GM19239 (cell line): ENCODE data around the gene PLAAT5.
"Not testable (repeated sequence)": the region's sequence is repeated elsewhere in the genome, so short reads cannot be mapped to it uniquely, and the experiment has no call there.

Experiments used
- DNase-seq: peaks from one replicate; pipeline ENCODE4 v3.0.0; 2011; ENCODE audit warnings: low spot score; ENCODE audit not compliant: insufficient read length
- FAIRE-seq: peaks from 2 replicates; lab custom pipeline; 2011; peaks lifted over from hg19 to GRCh38; lab: Jason Lieb, UNC

Gene PLAAT5

DNA sequence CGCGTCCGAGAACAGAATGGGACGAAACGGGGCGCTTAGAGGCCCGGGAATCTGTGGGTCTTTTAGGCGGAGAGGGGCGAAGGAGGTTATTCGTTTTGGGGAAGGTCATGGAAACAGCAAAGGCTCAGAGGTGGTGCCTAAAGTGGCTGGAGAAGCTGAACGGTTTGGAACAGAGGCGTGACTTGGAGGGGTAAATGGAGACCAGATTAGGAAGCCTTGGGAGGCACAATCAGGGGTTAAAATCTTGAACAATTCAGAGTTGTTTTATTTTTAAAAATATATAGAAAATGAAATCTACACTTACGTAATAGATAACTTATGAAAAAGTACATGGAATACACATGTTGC, 247 bp upstream of the PLAAT5 start:
- FAIRE-seq: no peak
- DNase-seq: no peak

DNA sequence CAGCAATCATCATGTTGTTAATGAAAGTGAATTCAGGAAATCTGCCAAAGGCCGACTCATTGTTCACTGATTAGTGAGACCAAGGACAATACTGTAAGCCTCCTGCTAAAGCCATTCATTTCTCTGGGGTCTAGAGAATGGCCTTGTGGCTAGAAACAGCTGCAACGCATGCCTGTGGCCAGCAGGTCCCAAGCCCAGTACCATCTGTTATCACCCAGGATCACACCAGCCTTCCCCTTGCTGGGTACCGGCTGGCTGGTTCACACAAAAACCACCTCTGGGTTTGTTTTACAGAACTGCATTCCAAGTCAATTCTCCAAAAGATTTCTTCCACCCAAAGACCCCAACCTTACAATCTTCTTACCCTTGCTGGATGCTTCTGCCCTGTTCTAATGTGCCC, 1.1 kb downstream of the PLAAT5 start:
- FAIRE-seq: no peak
- no peak for DNase-seq

DNA sequence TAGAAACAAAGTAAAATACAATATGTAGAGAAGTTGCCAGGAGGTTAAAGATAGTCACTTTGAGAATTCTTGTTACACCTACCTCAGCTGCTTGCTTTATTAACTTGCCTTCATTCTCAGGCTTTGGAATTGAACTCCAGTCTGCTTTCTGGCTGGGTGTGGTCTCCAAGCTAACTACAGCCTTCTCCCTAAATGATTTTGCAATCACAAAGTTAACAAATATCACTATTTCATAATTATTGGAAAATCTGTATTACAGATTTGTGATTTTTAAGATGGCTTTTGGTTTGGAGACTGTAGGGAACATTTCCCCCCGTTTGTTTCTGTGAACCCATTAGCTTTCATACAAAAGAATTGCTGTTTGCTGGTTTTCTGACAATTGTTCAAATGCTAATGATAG, 2.2 kb downstream of the PLAAT5 start:
- DNase-seq: no peak
- no peak for FAIRE-seq

DNA sequence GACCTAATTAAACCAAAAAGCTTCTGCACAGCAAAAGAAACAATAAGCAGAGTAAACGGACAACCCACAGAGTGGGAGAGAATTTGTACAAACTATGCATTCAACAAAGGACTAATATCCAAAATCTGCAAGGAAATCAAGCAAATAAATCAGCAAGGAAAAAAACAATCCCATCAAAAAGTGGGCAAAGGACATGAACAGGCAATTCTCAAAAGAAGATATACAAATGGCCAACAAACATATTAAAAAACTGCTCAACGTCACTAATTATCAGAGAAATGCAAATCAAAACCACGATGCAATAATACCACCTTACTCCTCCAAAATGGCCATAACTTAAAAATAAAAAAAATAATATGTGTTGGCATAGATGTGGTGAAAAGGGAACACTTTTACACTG, 5.2 kb downstream of the PLAAT5 start:
- FAIRE-seq (no peak), DNase-seq (no peak)

DNA sequence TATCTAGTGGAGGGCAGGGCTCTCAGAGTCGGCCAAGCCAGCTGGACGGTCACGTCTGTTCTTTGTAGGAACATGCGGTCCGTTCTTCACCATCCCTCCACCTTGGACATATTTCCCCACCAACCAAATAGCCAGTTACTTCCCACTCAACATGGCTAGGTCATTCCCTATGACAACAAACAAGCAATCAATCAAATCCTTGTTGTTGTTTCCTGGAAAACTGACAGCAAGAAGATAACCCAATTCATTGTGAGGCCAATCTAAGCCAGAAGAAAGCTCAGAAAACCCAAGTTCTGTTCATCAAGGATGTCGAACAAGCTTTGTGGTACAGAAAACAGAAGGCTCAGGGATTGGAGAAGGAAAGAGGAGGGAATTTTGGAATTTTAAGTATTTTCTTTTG, 10.9 kb downstream of the PLAAT5 start:
- FAIRE-seq (no peak), DNase-seq (no peak)

DNA sequence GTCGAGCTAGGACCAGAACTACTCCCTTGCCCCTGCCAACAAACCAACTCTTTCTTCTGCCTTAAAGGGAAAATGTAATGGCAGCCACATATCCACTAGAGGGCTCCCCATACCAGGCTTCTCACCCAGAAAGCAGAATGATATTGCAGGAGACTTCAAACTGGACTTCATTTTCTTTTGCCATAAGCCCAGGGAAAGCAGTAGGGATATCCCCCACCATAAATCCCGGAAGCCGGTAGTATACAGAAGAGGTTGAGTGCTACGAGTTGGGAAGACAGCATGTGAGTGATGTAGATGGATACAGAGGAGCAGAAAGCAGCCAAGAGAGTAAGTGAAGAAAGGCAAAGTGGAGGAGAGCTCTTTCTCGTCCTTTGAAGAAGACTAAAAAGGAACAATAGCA, 12.1 kb downstream of the PLAAT5 start:
- FAIRE-seq (peak; percentile 90), DNase-seq (peak; percentile 52)

DNA sequence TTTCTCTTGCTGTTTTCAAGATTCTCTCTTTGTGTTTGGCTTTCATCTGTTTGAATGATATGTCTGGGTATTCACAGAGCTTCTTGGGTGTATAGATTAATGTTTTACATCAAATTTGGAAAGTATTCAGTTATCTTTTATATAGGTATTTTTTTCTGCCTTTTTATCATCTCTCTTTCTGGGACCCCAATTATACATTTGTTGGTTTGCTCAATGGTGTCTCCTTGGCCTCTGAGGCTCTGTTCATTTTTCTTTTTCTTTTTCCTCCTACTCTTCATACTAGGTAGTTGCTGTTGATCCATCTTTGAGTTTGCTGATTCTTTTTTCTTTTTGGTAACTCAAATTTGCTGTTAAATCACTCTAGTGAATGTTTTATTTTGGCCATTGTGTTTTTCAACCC, 14.3 kb downstream of the PLAAT5 start:
- no peak for FAIRE-seq
- no peak for DNase-seq

DNA sequence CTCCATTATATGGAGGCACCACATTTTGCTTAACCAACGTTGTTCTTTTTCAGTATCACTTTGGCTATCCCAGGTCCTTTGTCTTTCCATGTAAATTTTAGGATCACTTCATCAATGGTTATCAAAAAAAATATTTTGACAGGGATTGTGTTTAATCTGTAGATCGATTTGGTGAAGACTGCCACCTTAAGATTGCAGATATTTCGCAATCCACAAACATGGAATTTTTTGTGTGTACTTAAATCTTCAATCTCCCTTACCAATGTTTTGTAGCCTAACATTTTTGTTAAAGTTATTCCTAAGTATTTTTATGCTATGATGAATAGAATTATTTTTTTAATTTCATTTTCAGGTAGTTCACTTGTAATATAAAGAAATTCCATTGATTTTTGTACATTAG, 18.6 kb downstream of the PLAAT5 start:
- DNase-seq (no peak), FAIRE-seq (no peak)

DNA sequence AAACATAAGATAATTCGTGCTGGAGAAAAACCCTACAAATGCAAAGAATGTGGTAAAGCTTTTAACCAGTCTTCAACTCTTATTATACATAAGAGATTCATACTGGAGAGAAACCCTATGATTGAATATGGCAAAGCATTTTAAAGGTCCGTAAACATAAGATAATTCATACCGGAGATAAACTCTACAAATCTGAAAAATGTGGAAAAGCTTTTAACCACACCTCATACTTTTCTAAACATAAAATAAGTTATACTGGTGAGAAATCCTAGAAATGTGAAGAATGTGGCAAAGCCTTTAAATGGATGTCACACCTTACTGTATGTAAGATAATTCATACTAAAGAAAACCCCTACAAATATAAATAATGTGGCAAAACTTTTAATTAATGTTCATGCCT, 20.7 kb downstream of the PLAAT5 start:
- no peak for FAIRE-seq
- no peak for DNase-seq

DNA sequence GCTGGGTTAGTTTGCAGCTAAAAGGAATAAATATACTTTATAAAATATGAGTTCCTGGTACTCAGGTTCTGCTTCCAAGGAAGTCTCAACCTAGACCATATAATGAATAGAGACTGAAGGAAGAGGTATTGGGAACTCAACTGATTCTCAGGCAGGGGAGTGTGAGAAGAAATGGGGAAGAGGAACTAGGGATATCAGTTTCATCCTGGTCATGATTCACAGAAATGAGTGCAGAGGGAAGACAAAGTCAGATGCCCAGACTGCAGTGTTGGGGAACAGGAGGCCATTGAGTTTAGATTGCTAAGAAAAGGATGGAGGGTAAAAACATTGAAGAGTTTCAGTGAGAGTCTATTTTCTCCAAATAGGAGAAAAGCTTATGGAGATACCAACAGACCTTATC, 28.8 kb downstream of the PLAAT5 start:
- FAIRE-seq (no peak), DNase-seq (no peak)

DNA sequence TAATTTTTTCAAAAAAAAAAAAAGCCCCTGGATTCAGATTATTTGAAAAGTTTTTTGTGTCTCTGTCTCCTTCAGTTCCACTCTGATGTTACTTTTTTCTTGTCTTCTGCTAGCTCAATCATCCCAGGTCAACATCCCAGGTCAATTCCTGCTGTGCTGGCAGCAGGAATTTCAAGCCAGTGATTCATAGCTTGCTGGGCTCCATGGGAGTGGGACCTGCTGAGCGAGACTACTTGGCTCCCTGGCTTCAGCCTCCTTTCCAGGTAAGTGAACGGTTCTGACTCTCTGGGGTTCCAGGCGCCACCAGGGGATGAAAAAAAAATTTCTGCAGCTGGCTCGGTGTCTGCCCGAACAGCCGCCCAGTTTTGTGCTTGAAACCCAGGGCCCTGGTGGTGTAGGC, 31.4 kb downstream of the PLAAT5 start:
- no peak for DNase-seq
- FAIRE-seq: no peak

DNA sequence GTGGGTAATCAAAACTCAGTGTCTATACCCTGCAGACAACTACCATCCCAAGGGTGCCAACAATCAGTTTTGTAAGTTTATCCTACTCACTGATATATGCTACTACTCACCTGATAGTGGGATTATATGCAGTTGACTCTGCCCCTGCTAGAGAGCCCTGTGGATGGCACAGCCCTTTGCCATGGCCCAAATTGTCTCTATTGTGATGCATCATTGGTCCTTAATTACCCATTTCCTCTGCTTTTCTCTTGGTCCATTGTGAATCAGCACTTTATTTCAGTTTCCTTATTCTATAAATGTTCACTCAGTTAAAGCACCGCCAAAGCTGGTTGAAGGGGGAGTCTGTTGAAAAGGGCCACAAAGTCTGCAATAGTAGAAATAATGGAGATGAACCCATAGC, 42.3 kb downstream of the PLAAT5 start:
- FAIRE-seq: no peak
- DNase-seq: no peak

DNA sequence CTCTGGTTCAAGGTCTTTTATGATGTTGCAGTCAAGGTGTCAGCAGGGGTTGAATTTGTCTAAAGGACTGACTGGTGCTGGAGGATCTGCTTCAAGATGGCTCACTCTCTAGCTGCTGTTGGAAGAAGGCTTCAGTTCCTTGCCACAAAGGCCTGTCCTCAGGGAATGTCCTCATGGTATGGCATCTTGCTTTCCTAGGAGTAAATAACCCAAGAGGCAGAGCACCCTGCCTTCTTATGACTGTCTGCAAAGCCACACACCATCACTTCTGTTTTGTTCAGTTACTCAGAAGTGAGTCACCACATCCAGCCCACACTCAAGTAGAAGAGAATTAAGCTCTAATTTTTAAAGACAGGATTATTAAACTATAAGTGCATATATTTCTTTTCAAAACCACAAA, 45.2 kb downstream of the PLAAT5 start:
- no peak for DNase-seq
- no peak for FAIRE-seq

DNA sequence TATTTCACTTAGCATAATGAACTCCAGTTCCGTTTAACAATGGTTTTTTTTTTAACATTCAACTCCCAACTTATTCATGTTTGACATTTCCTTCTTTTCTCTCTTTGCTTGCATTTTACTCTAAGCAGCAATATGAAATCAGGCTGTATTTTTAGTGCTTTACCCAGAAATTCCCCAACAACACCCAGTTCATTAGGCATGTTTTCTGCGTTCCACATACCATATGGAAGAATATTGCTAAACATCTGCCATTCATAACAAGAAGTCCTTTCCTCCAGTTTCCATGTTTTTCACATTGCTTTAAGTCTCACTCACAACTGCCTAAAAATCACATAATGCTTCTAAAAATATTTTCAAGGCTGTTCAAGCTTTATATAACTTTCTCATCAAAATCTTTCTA, 45.8 kb downstream of the PLAAT5 start:
- no peak for DNase-seq
- FAIRE-seq: no peak

DNA sequence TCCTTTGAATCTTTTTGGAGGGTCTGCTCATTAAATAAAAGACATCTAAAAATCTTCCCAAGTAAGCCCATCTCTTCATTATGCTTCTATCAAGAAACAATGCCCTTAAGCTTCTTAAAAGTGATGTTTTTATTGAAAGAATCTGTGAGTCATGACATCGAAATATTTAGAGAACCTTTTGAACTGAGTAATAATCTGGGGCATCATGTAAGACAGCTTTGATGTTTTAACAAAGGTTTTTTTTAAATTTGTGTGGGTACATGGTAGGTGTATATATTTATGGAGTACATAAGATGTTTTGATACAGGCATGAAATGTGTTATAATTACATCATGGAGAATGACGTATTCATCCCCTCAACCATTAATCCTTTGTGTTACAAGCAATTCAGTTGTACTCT, 46.8 kb downstream of the PLAAT5 start:
- FAIRE-seq (no peak), DNase-seq (no peak)

DNA sequence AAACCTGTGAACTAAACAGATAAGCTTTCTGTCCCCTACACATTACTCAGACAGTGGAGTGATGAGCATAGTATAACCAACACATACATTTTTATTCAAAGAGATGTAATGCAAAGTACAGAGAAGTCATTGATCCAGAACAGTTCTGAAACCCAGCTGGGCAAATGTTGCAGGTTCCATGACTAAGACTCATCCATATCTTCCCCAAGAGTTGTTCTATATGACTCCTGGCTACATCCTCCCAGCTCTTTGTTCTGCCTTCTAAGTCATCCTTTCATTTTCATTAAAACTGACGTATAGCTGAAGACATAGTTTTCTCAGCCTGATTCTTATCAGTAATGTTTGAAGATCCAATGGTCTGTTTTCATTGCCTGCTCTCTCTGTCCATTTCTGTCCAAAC, 47.3 kb downstream of the PLAAT5 start:
- FAIRE-seq: no peak
- no peak for DNase-seq

DNA sequence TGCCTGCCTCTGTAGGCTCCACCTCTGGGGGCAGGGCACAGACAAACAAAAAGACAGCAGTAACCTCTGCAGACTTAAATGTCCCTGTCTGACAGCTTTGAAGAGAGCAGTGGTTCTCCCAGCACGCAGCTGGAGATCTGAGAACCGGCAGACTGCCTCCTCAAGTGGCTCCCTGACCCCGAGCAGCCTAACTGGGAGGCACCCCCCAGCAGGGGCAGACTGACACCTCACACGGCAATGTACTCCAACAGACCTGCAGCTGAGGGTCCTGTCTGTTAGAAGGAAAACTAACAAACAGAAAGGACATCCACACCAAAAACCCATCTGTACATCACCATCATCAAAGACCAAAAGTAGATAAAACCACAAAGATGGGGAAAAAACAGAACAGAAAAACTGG, 55.1 kb downstream of the PLAAT5 start:
- DNase-seq, FAIRE-seq: not testable (repeated sequence)

DNA sequence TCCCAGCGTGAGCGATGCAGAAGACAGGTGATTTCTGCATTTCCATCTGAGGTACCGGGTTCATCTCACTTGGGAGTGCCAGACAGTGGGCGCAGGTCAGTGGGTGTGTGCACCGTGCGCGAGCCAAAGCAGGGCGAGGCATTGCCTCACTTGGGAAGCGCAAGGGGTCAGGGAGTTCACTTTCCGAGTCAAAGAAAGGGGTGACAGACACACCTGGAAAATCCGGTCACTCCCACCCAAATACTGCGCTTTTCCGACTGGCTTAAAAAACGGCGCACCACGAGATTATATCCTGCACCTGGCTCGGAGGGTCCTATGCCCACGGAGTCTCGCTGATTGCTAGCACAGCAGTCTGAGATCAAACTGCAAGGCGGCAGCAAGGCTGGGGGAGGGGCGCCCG, 55.6 kb downstream of the PLAAT5 start:
- not testable (repeated sequence) for FAIRE-seq, DNase-seq

DNA sequence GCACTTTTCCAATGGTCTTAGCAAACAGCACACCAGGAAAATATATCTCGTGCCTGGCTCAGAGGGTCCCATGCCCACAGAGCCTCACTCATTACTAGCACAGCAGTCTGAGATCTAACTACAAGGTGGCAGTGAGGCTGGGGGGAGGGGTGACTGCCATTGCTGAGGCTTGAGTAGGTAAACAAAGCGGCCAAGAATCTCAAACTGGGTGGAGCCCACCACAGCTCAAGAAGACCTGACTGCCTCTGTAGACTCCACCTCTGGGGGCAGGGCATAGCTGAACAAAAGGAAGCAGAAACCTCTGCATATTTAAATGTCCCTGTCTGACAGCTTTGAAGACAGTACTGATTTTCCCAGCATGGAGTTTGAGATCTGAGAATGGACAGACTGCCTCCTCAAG, 60.2 kb downstream of the PLAAT5 start:
- not testable (repeated sequence) for DNase-seq, FAIRE-seq

DNA sequence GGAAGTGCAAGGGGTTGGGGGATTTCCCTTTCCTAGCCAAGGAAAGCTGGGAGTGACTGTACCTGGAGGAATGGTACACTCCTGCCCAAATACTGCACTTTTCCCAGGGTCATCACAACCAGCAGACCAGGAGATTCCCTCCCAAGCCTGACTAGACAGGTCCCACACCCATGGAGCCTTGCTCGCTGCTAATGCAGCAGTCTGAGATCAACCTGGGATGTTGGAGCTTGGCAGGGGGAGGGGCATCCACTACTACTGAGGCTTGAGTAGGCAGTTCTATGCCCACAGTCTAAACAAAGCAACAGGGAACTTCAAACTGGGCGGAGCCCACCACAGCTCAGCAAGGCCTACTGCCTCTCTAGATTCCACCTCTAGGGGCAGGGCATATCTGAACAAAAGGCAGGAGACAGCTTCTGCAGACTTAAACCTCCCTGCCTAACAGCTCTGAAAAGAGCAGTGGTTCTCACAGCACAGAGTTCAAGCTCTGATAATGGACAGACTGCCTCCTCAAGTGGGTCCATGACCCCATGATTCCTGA, 62.9 kb downstream of the PLAAT5 start:
- DNase-seq (no peak), FAIRE-seq (no peak)

DNA sequence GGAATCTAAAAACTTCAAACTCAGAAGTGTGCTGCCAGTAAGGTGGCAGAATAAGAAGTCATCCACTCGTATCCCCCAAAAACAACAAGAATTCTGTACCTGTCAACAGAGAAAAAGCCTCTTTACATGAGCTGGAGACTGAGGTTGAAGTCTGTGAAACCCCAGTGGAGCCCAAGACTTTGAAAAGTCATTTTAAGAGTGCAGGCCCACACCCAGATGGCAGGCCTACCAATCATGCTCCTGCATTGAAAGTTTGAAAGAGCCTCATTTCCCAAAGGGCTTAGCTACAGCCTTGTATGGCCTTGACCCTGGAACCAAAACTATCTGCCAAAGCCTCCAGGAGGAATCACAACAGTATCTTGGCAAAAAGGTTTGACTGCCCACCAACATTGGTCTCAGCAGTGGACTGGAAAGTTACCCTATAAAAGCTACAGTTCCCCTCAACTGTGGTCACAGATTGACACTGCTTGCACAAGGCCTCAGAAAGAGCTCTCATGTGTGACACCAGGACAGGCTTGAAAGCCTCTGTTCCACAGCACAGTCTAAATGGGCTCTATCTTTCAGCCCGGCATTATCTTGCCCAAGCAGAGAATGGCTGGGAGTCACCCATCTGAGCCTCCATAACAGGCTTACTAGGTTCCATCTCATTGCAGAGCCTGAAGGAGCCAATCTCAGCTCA, 73.7 kb downstream of the PLAAT5 start:
- DNase-seq: no peak
- no peak for FAIRE-seq
